ENCODE results near the gene LCN2.
"Not testable (repeated sequence)": the region's sequence is repeated elsewhere in the genome, so short reads cannot be mapped to it uniquely, and the experiment has no call there.

Gene LCN2

GRCh38 chr9:128124873-128125579, 24.2 kb upstream of the LCN2 start:
- Histone ChIP-seq H3K9ac (ENCODE audit: low read depth, low read length) (no peak overlapping the region), H3K27ac (ENCODE audit: low read length) (no peak overlapping the region), H3K9me3 (ENCODE audit: insufficient read depth, low read depth, low read length) (no peaks in the 10 kb centered on the region), H3K27me3 (ENCODE audit: insufficient read depth, low read length) (peaks cover 9% of the 10 kb centered on the region), H3K4me3 (ENCODE audit: low read length) (no peak overlapping the region), H3K4me1 (ENCODE audit: insufficient read depth, low read length) (no peaks in the 10 kb centered on the region; the same call in 1 of the 2 replicates), H3K36me3 (ENCODE audit: insufficient read depth, low read depth, low read length) (peaks cover 41% of the 10 kb centered on the region)

- H3K27me3 ChIP-seq (ENCODE audit: insufficient read depth, low read length): peaks cover 9% of the 10 kb centered on the region
- H3K9me3 ChIP-seq (ENCODE audit: insufficient read depth, low read depth, low read length): no peaks in the 10 kb centered on the region
- H3K36me3 ChIP-seq (ENCODE audit: insufficient read depth, low read depth, low read length): peaks cover 41% of the 10 kb centered on the region
- peak overlapping the region; percentile 36; the same call in 1 of the 2 replicates for H3K4me3 ChIP-seq (ENCODE audit: low read length)
- H3K9ac ChIP-seq (ENCODE audit: low read depth, low read length): no peak overlapping the region
- no peak overlapping the region for H3K27ac ChIP-seq (ENCODE audit: low read length)
- H3K4me1 ChIP-seq (ENCODE audit: insufficient read depth, low read length): no peaks in the 10 kb centered on the region; the same call in 1 of the 2 replicates
These were observed 23.5 kb upstream of the LCN2 start for GRCh38 chr9:128125580-128126354.

- Histone ChIP-seq H3K4me1 (ENCODE audit: insufficient read depth, low read length) (no peaks in the 10 kb centered on the region; the same call in 1 of the 2 replicates), H3K9ac (ENCODE audit: low read depth, low read length) (peak within 1 kb of the TSS; percentile 97), H3K36me3 (ENCODE audit: insufficient read depth, low read depth, low read length) (peaks cover 24% of the 10 kb centered on the region)
These were observed 21.7 kb upstream of the LCN2 start, which contains the start of gene PTGES2 for GRCh38 chr9:128127568-128127989. PTGES2 (minus strand) TSS chr9:128127729; CDS start chr9:128127717, 12 bp downstream.

GRCh38 chr9:128127990-128128835, 21.0 kb upstream of the LCN2 start:
- H3K9ac ChIP-seq (ENCODE audit: low read depth, low read length): peak overlapping the region; percentile 97
- H3K4me3 ChIP-seq (ENCODE audit: low read length): peak overlapping the region; percentile 97
- peaks cover 17% of the 10 kb centered on the region for H3K36me3 ChIP-seq (ENCODE audit: insufficient read depth, low read depth, low read length)
- H3K27me3 ChIP-seq (ENCODE audit: insufficient read depth, low read length): peaks cover 13% of the 10 kb centered on the region
- H3K9me3 ChIP-seq (ENCODE audit: insufficient read depth, low read depth, low read length): no peaks in the 10 kb centered on the region
- H3K27ac ChIP-seq (ENCODE audit: low read length): peak overlapping the region; percentile 91
- no peaks in the 10 kb centered on the region; the same call in 1 of the 2 replicates for H3K4me1 ChIP-seq (ENCODE audit: insufficient read depth, low read length)

More at GRCh38 chr9:128127568-128127989, 21.7 kb upstream of the LCN2 start, which contains the start of gene PTGES2:
- Histone ChIP-seq H3K27me3 (ENCODE audit: insufficient read depth, low read length) (peaks cover 10% of the 10 kb centered on the region), H3K9me3 (ENCODE audit: insufficient read depth, low read depth, low read length) (no peaks in the 10 kb centered on the region), H3K27ac (ENCODE audit: low read length) (peak within 1 kb of the TSS; percentile 91), H3K4me3 (ENCODE audit: low read length) (peak within 1 kb of the TSS; percentile 97)

GRCh38 chr9:128128836-128129590, 20.2 kb upstream of the LCN2 start:
- peak overlapping the region; percentile 97 for H3K4me3 ChIP-seq (ENCODE audit: low read length)
- H3K9me3 ChIP-seq (ENCODE audit: insufficient read depth, low read depth, low read length): no peaks in the 10 kb centered on the region
- peaks cover 13% of the 10 kb centered on the region for H3K27me3 ChIP-seq (ENCODE audit: insufficient read depth, low read length)
- H3K36me3 ChIP-seq (ENCODE audit: insufficient read depth, low read depth, low read length): peaks cover 10% of the 10 kb centered on the region
- H3K9ac ChIP-seq (ENCODE audit: low read depth, low read length): peak overlapping the region; percentile 97; the same call in 1 of the 2 replicates
- no peak overlapping the region for H3K27ac ChIP-seq (ENCODE audit: low read length)
- H3K4me1 ChIP-seq (ENCODE audit: insufficient read depth, low read length): no peaks in the 10 kb centered on the region; the same call in 1 of the 2 replicates

- H3K9ac ChIP-seq (ENCODE audit: low read depth, low read length); H3K9me3 ChIP-seq (ENCODE audit: insufficient read depth, low read depth, low read length); H3K4me3 ChIP-seq (ENCODE audit: low read length); H3K36me3 ChIP-seq (ENCODE audit: insufficient read depth, low read depth, low read length); H3K27ac ChIP-seq (ENCODE audit: low read length); H3K4me1 ChIP-seq (ENCODE audit: insufficient read depth, low read length): not testable (repeated sequence)
- peaks cover 13% of the 10 kb centered on the region for H3K27me3 ChIP-seq (ENCODE audit: insufficient read depth, low read length)
These were observed 19.2 kb upstream of the LCN2 start for GRCh38 chr9:128129976-128130590.

- H3K27ac ChIP-seq (ENCODE audit: low read length): not testable (repeated sequence)
These were observed 18.6 kb upstream of the LCN2 start for GRCh38 chr9:128130651-128131050.

GRCh38 chr9:128131346-128131745, 17.9 kb upstream of the LCN2 start:
- peaks cover 13% of the 10 kb centered on the region for H3K27me3 ChIP-seq (ENCODE audit: insufficient read depth, low read length)
- H3K36me3 ChIP-seq (ENCODE audit: insufficient read depth, low read depth, low read length); H3K9ac ChIP-seq (ENCODE audit: low read depth, low read length); H3K9me3 ChIP-seq (ENCODE audit: insufficient read depth, low read depth, low read length); H3K27ac ChIP-seq (ENCODE audit: low read length); H3K4me1 ChIP-seq (ENCODE audit: insufficient read depth, low read length); H3K4me3 ChIP-seq (ENCODE audit: low read length): not testable (repeated sequence)

More at GRCh38 chr9:128130651-128131050, 18.6 kb upstream of the LCN2 start:
- H3K36me3 ChIP-seq (ENCODE audit: insufficient read depth, low read depth, low read length); H3K4me1 ChIP-seq (ENCODE audit: insufficient read depth, low read length); H3K9ac ChIP-seq (ENCODE audit: low read depth, low read length); H3K9me3 ChIP-seq (ENCODE audit: insufficient read depth, low read depth, low read length); H3K4me3 ChIP-seq (ENCODE audit: low read length): not testable (repeated sequence)
- H3K27me3 ChIP-seq (ENCODE audit: insufficient read depth, low read length): peaks cover 13% of the 10 kb centered on the region

- not testable (repeated sequence) for H3K4me3 ChIP-seq (ENCODE audit: low read length); H3K27ac ChIP-seq (ENCODE audit: low read length); H3K4me1 ChIP-seq (ENCODE audit: insufficient read depth, low read length); H3K36me3 ChIP-seq (ENCODE audit: insufficient read depth, low read depth, low read length); H3K9ac ChIP-seq (ENCODE audit: low read depth, low read length); H3K9me3 ChIP-seq (ENCODE audit: insufficient read depth, low read depth, low read length)
- H3K27me3 ChIP-seq (ENCODE audit: insufficient read depth, low read length): peaks cover 13% of the 10 kb centered on the region
These were observed 17.1 kb upstream of the LCN2 start for GRCh38 chr9:128132139-128132538.

- H3K9me3 ChIP-seq (ENCODE audit: insufficient read depth, low read depth, low read length); H3K9ac ChIP-seq (ENCODE audit: low read depth, low read length); H3K4me1 ChIP-seq (ENCODE audit: insufficient read depth, low read length); H3K36me3 ChIP-seq (ENCODE audit: insufficient read depth, low read depth, low read length); H3K4me3 ChIP-seq (ENCODE audit: low read length); H3K27ac ChIP-seq (ENCODE audit: low read length); H3K27me3 ChIP-seq (ENCODE audit: insufficient read depth, low read length): not testable (repeated sequence)
These were observed 13.7 kb upstream of the LCN2 start for GRCh38 chr9:128135561-128135960.
